PFSK-1 (cell line): ENCODE data around the gene RSPH1.

Experiments
- POLR2AphosphoS5 ChIP-seq: IDR thresholded peaks from 2 replicates; pipeline ENCODE4 v1.6.1; 2012; ENCODE audit warnings: low read depth, mild to moderate bottlenecking, control low read depth, low read length, moderate library complexity
- REST ChIP-seq, 2 experiments: IDR thresholded peaks; 2 replicates each; pipeline versions ENCODE4 v1.6.1 to v1.8.0; 2011 to 2012; ENCODE audit warnings: low read depth in 2 of 2, low read length in 2 of 2, control low read depth in 1 of 2, inconsistent platforms in 1 of 2, mild to moderate bottlenecking in 1 of 2, moderate library complexity in 1 of 2; ENCODE audit not compliant: insufficient read depth in 1 of 2
- SIN3A ChIP-seq: IDR thresholded peaks from 2 replicates; pipeline ENCODE4 v1.6.1; 2012; ENCODE audit warnings: mild to moderate bottlenecking, low read length, moderate library complexity, borderline replicate concordance; ENCODE audit not compliant: insufficient read depth
- TAF1 ChIP-seq: IDR thresholded peaks from 2 replicates; pipeline ENCODE4 v1.6.1; 2012; ENCODE audit warnings: low read length, control low read depth, borderline replicate concordance; ENCODE audit not compliant: insufficient read depth

GRCh38 chr21:42461185-42461520 is 34.9 kb downstream of the RSPH1 start:
- no peak for TF ChIP-seq POLR2AphosphoS5
- TF ChIP-seq TAF1, result no peak
- no peak for TF ChIP-seq REST (IDR thresholded peaks at IDR 0.05; ENCODE audit: insufficient read depth in 1 of 2, low read depth in 2 of 2, low read length in 2 of 2)
- no peak for TF ChIP-seq SIN3A
